T-cell (primary cell): ENCODE measurements around the gene NAP1L1. TPM values are rescaled to one million over a fixed set of nuclear protein-coding genes. Genes with fewer than 3 reads are reported as not detected.

Experiments
- ATAC-seq, 4 experiments: fragments of 200-7000 bp in 3 of 4; fragments of 150-1000 bp in 1 of 4; cut with Tn5 transposase; replicated peaks in 1 of 4; 1 replicate in 3 of 4; 2 replicates in 1 of 4; pipeline ENCODE4 v1.10.0; 2021; ENCODE audit warnings: moderate library complexity in 3 of 4, mild to moderate bottlenecking in 2 of 4, moderate number of reproducible peaks in 1 of 4
- CTCF ChIA-PET, 2 donors: fragments of 300-600 bp; sonication (Branson Sonifier 250); formaldehyde crosslinking; loops; one replicate each; lab custom pipeline; 2022; ENCODE audit warnings: antibody characterized with exemption in 2 of 2; lab: Charles Lee
- POLR2A ChIA-PET, 2 donors: fragments of 300-600 bp; sonication (Branson Sonifier 250); formaldehyde crosslinking; loops; one replicate each; lab custom pipeline; 2022; ENCODE audit warnings: antibody characterized with exemption in 2 of 2; lab: Charles Lee
- DNase-seq, 35 experiments: peaks; one replicate each; pipeline versions ENCODE4 v3.0.0 to v3.0.0-alpha.2; 2013 to 2023
- H3K27ac ChIP-seq: one replicate; pipeline ENCODE4 v1.5.1; 2013; ENCODE audit warnings: low read length
- H3K27me3 ChIP-seq, 2 experiments: replicated peaks in 1 of 2; 1 replicate in 1 of 2; 2 replicates in 1 of 2; pipeline versions ENCODE4 v1.6.1 to v1.7.0; 2013; ENCODE audit warnings: low read length in 1 of 2, mixed read lengths in 1 of 2; ENCODE audit not compliant: control insufficient read depth in 2 of 2, insufficient read depth in 2 of 2; ENCODE audit errors: extremely low read depth in 1 of 2
- H3K36me3 ChIP-seq, 2 donors: 1 replicate in 1 of 2; 2 replicates in 1 of 2; pipeline versions ENCODE4 v1.6.1 to v1.7.0; 2013; ENCODE audit warnings: low read length in 1 of 2; ENCODE audit not compliant: control insufficient read depth in 2 of 2, insufficient read depth in 1 of 2; ENCODE audit errors: extremely low read depth in 1 of 2
- H3K4me1 ChIP-seq, 2 experiments: 1 replicate in 1 of 2; 2 replicates in 1 of 2; pipeline versions ENCODE4 v1.6.1 to v1.7.0; 2013; ENCODE audit warnings: low read length in 2 of 2, mixed read lengths in 1 of 2; ENCODE audit not compliant: insufficient read depth in 2 of 2, control insufficient read depth in 1 of 2; ENCODE audit errors: extremely low read depth in 1 of 2
- H3K4me3 ChIP-seq, 2 donors: 1 replicate in 1 of 2; 2 replicates in 1 of 2; pipeline versions ENCODE4 v1.5.1 to v1.7.0; 2013; ENCODE audit warnings: mild to moderate bottlenecking in 2 of 2, low read length in 1 of 2, moderate library complexity in 1 of 2; ENCODE audit not compliant: control insufficient read depth in 1 of 2; ENCODE audit errors: extremely low read depth in 1 of 2
- H3K9me3 ChIP-seq: 2 replicates; pipeline ENCODE4 v1.7.0; 2013
- H3K27ac Mint-ChIP-seq, 2 donors: one replicate each; pipeline ENCODE4 v1.8.0; 2020 to 2021; ENCODE audit warnings: mild to moderate bottlenecking in 2 of 2, mixed read lengths in 2 of 2
- H3K27me3 Mint-ChIP-seq, 2 donors: one replicate each; pipeline ENCODE4 v1.8.0; 2021 to 2022; ENCODE audit warnings: mixed read lengths in 2 of 2
- H3K36me3 Mint-ChIP-seq: one replicate; pipeline ENCODE4 v1.8.0; 2021; ENCODE audit warnings: mixed read lengths
- H3K4me1 Mint-ChIP-seq, 3 donors: one replicate each; pipeline ENCODE4 v1.8.0; 2020 to 2022; ENCODE audit warnings: mixed read lengths in 3 of 3, mild to moderate bottlenecking in 1 of 3
- H3K4me3 Mint-ChIP-seq, 3 donors: one replicate each; pipeline ENCODE4 v1.8.0; 2020 to 2022; ENCODE audit warnings: mild to moderate bottlenecking in 3 of 3, mixed read lengths in 3 of 3, moderate library complexity in 3 of 3
- H3K9me3 Mint-ChIP-seq, 3 donors: one replicate each; pipeline ENCODE4 v1.8.0; 2020 to 2022; ENCODE audit warnings: mixed read lengths in 3 of 3
- WGBS: methylation state at CpG from one replicate; pipeline ENCODE4 v1.1.5; 2013; ENCODE audit warnings: missing lambda C conversion rate; ENCODE audit not compliant: insufficient coverage; 5-methylcytosine and 5-hydroxymethylcytosine counted together
- total RNA-seq, 35 experiments: library from RNA in 6 of 35; stranded (reverse) in 6 of 35; fragments of 120-200 nt in 1 of 35; gene quantifications; one replicate each; pipeline versions ENCODE4 v1.2.1 to v1.2.4 and lab custom pipeline; 2013 to 2026

Gene NAP1L1
- total RNA-seq, 5 donors from 2014 or later (not counting 1 experiment from before 2014, with no cell fraction given): 523 to 643 (median 591) TPM

DNA sequence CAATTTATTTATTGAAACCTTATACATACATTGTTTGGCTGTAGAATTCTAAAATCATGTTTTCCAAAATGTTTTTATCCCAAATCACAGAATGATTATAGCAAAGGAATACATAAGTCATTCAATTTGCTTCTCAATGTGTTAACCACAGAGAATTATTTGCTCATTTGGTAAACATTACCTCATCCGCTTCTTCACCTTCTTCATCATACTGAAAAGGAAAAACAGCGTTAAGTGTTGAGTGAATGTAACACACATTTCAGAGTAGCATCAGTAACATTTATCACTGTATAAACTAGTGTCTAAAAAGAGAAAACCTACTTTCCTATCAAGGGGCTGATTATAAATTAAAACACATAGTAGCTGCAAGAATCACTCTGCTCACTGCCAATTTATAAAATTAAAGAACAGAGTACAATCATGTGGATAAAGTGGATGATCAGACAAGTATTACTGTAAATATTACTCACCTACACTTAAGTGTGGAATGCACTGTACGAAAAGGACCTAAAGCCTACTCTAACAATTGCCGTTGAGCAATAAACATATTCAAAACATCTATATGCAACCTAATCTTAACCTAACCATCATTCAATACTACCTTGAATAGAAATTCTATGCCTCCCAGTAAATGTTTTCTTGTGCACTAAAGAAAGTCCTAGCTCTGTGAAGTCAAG lies 34.8 kb downstream of the NAP1L1 start:
- H3K4me1 ChIP-seq: no peaks in the 10 kb centered on the region
- Mint-ChIP-seq H3K27ac (no peak overlapping the region), H3K4me3 (no peak overlapping the region), H3K9me3 (no peaks in the 10 kb centered on the region), H3K36me3 (peaks cover 44% of the 10 kb centered on the region), H3K4me1 (no peaks in the 10 kb centered on the region), H3K27me3 (no peaks in the 10 kb centered on the region)
- ChIA-PET POLR2A (interaction anchor here in 1 of 2 donors (0.6 kb wide), 1 partner anchor 63 kb away, joined by 3 read pairs; no protein-coding TSS in a partner anchor), CTCF (interaction anchor here in 1 of 2 donors (1.3 kb wide), 1 partner anchor 523 kb away, joined by 4 read pairs; no protein-coding TSS in a partner anchor)
- H3K36me3 ChIP-seq: peaks cover 0 to 62% of the 10 kb centered on the region in 2 donors
- H3K9me3 ChIP-seq: no peaks in the 10 kb centered on the region
- WGBS: no CpG with 5 or more reads among the region's 4 CpGs
- no peak overlapping the region for H3K4me3 ChIP-seq
- H3K27ac ChIP-seq: no peak overlapping the region
- no peaks in the 10 kb centered on the region for H3K27me3 ChIP-seq
- no peak for ATAC-seq
- no peak for DNase-seq

DNA sequence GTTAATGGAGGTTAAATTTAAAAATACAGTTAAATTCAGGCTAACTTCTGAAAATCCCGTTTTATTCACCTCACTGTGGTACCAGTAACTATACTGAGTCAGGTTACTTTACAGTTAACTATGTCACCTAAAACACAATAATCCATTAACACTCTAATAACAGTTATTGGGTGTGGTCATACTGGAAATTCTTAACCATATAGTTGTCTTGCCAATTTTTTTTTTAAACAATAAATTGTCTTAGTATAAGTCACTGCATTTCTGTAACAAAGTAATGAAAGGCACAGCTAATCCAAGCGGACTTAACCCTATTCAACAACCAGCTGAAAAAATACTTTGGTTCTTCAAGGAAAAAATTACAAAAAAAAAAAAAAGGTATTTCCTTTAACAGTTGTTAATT lies 36.7 kb downstream of the NAP1L1 start:
- no peaks in the 10 kb centered on the region for H3K27me3 ChIP-seq
- Mint-ChIP-seq H3K4me1 (no peaks in the 10 kb centered on the region), H3K27me3 (no peaks in the 10 kb centered on the region), H3K4me3 (no peak overlapping the region), H3K36me3 (peaks cover 34% of the 10 kb centered on the region), H3K9me3 (no peaks in the 10 kb centered on the region), H3K27ac (no peak overlapping the region)
- peaks cover 0 to 50% of the 10 kb centered on the region in 2 donors for H3K36me3 ChIP-seq
- DNase-seq (no peak), ATAC-seq (no peak)
- no peak overlapping the region for H3K27ac ChIP-seq
- ChIA-PET CTCF (interaction anchor here (0.6 to 0.9 kb wide), 5 partner anchors 11 to 535 kb away, joined by 3 to 5 read pairs (median 3); no protein-coding TSS in a partner anchor), POLR2A (interaction anchor here (0.5 to 1.2 kb wide), 10 partner anchors 8 to 1105 kb away, joined by 3 to 8 read pairs (median 4); no protein-coding TSS in a partner anchor)
- H3K9me3 ChIP-seq: no peaks in the 10 kb centered on the region
- no peaks in the 10 kb centered on the region for H3K4me1 ChIP-seq
- no CpG with 5 or more reads among the region's 2 CpGs for WGBS
- H3K4me3 ChIP-seq: no peak overlapping the region

DNA sequence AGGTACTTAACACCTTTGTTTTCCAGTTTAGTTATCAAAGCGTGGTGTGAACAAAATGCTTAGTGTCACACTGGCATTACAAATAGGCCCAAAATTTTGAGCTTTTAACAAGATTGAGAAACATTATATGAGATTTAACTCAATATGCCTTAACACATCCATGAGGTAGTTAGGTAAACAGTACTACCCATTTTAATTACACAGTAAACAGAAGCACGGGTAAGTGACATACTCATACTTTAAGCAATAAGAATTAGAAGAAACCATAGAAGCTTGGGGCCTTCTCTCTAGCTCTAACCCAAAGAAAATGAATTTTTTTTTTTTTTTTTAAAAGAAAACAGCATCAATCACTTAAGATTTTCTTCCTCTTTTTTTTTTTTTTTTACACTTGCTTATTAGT lies 37.4 kb downstream of the NAP1L1 start:
- POLR2A ChIA-PET: interaction anchor here (0.5 to 0.7 kb wide), 4 partner anchors 18 to 205 kb away, joined by 3 read pairs; no protein-coding TSS in a partner anchor
- no CpG with 5 or more reads among the region's 2 CpGs for WGBS
- H3K27ac ChIP-seq: no peak overlapping the region
- CTCF ChIA-PET: interaction anchor here (0.7 kb wide), 3 partner anchors 536 to 713 kb away, joined by 3 to 4 read pairs (median 3); no protein-coding TSS in a partner anchor
- H3K27ac Mint-ChIP-seq: no peak overlapping the region
- no peaks in the 10 kb centered on the region for H3K27me3 ChIP-seq
- no peak overlapping the region for H3K4me3 ChIP-seq
- peaks cover 28% of the 10 kb centered on the region for H3K36me3 Mint-ChIP-seq
- no peaks in the 10 kb centered on the region for H3K9me3 ChIP-seq
- ATAC-seq: no peak
- H3K9me3 Mint-ChIP-seq: no peaks in the 10 kb centered on the region
- no peak for DNase-seq
- no peak overlapping the region for H3K4me3 Mint-ChIP-seq
- H3K4me1 Mint-ChIP-seq: no peaks in the 10 kb centered on the region
- H3K4me1 ChIP-seq: no peaks in the 10 kb centered on the region
- peaks cover 0 to 44% of the 10 kb centered on the region in 2 donors for H3K36me3 ChIP-seq
- no peaks in the 10 kb centered on the region for H3K27me3 Mint-ChIP-seq

DNA sequence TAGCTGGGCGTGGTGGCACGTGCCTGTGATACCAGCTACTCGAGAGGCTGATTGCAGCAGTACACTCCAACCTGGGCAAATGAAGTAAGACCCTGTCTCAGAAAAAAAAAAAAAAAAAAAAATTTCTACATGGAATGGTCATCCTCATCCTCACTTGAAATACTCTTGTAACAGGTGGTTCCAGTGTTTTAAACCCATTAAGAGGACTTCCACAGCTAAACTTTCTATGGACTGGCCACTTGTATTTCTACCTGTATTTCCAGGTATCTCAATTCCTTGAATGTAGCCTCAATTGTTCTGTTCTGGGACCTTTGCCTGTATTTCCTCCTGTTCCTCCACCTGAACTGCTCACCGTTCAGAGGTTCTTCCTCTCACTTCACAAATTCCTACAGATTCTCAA lies 41.1 kb downstream of the NAP1L1 start:
- Mint-ChIP-seq H3K36me3 (peaks cover 11% of the 10 kb centered on the region), H3K9me3 (no peaks in the 10 kb centered on the region), H3K4me3 (no peak overlapping the region), H3K4me1 (no peaks in the 10 kb centered on the region), H3K27ac (no peak overlapping the region), H3K27me3 (no peaks in the 10 kb centered on the region)
- Histone ChIP-seq H3K4me3 (no peak overlapping the region), H3K4me1 (no peaks in the 10 kb centered on the region), H3K9me3 (no peaks in the 10 kb centered on the region), H3K36me3 (peaks cover 0 to 14% of the 10 kb centered on the region in 2 donors), H3K27ac (no peak overlapping the region), H3K27me3 (no peaks in the 10 kb centered on the region)
- ATAC-seq (no peak), DNase-seq (no peak)
- POLR2A ChIA-PET: interaction anchor here in 1 of 2 donors (0.9 kb wide), 1 partner anchor 538 kb away, joined by 4 read pairs; no protein-coding TSS in a partner anchor
- CTCF ChIA-PET: interaction anchor here (0.7 kb wide), 2 partner anchors 14 to 49 kb away, joined by 5 to 8 read pairs; no protein-coding TSS in a partner anchor
- WGBS: 100% methylated on average over 1 of the region's 4 CpGs

DNA sequence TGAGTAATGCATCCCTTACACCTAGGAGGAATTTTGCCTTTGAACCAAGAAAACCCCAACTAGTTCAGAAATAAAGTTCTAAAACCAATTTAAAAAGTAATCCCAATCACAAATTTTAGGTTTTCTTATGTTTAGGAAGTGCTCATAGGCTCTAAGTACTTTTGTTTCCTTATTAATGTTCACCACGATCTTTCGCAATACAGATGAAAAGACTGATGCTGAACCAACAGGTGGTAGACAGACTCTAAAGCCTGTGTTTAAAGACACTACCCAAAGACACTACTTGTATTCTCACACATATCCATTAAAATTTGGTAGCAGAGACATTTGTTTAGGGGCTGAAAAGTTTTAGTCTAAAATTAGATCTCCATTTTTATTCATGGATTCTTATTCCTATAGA lies 42.3 kb downstream of the NAP1L1 start:
- no CpG with 5 or more reads among the region's 2 CpGs for WGBS
- no peak for ATAC-seq
- Histone ChIP-seq H3K4me1 (no peaks in the 10 kb centered on the region), H3K27me3 (no peaks in the 10 kb centered on the region), H3K36me3 (peaks cover 0 to 7% of the 10 kb centered on the region in 2 donors), H3K27ac (no peak overlapping the region), H3K9me3 (no peaks in the 10 kb centered on the region), H3K4me3 (no peak overlapping the region)
- H3K27ac Mint-ChIP-seq: no peak overlapping the region
- H3K36me3 Mint-ChIP-seq: peaks cover 9% of the 10 kb centered on the region
- ChIA-PET CTCF (no interaction called here), POLR2A (no interaction called here)
- no peaks in the 10 kb centered on the region for H3K9me3 Mint-ChIP-seq
- H3K4me3 Mint-ChIP-seq: no peak overlapping the region
- H3K27me3 Mint-ChIP-seq: no peaks in the 10 kb centered on the region
- no peak for DNase-seq
- peaks cover 5 to 7% (median 6%) of the 10 kb centered on the region in 3 donors for H3K4me1 Mint-ChIP-seq

DNA sequence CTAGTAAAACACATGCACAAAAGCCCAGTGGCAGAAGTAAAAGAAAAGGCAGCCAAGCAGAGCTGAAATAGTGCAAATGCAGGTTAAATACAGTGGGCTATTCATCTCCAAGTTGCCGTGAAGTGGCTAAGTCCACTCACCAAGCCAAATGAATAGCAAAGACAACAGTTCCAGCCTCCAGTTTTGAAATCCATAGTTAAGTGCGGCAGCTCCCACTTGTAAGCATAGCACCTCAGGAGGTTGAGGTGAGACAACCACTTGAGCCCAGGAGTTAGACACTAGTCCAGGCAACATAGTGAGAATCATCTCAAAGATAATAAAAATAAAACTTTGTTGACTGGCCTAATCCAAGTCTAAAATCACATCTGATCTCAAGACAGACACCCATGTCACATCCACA lies 43.1 kb downstream of the NAP1L1 start:
- ChIA-PET CTCF (interaction anchor here (0.6 to 1.6 kb wide), 3 partner anchors 129 to 226 kb away, joined by 3 read pairs; no protein-coding TSS in a partner anchor), POLR2A (interaction anchor here in 1 of 2 donors (0.8 to 1.1 kb wide), 3 partner anchors 27 to 1060 kb away, joined by 3 to 4 read pairs (median 3); no protein-coding TSS in a partner anchor)
- no peaks in the 10 kb centered on the region for H3K27me3 Mint-ChIP-seq
- Histone ChIP-seq H3K9me3 (no peaks in the 10 kb centered on the region), H3K4me3 (no peak overlapping the region), H3K27ac (no peak overlapping the region), H3K4me1 (no peaks in the 10 kb centered on the region), H3K27me3 (no peaks in the 10 kb centered on the region), H3K36me3 (peaks cover 0 to 7% of the 10 kb centered on the region in 2 donors)
- WGBS: no CpG with 5 or more reads among the region's 2 CpGs
- H3K4me3 Mint-ChIP-seq: no peak overlapping the region
- H3K27ac Mint-ChIP-seq: no peak overlapping the region
- H3K9me3 Mint-ChIP-seq: no peaks in the 10 kb centered on the region
- peaks cover 3% of the 10 kb centered on the region for H3K36me3 Mint-ChIP-seq
- no peak for ATAC-seq
- DNase-seq: no peak
- peaks cover 7 to 9% (median 7%) of the 10 kb centered on the region in 3 donors for H3K4me1 Mint-ChIP-seq
